OCI-LY3 (cell line): ENCODE data around the gene CHD8.

Source experiments
- EZH2phosphoT487 ChIP-seq: fragments of 200-600 bp; shearing (Covaris generic); IDR thresholded peaks from 2 replicates; pipeline ENCODE4 v1.6.1; 2018; ENCODE audit warnings: antibody characterized with exemption, mixed run types, low read depth
- TF ChIP-seq, protein P1 (sequence below): fragments of 200-600, 300-600 bp; sonication (generic); IDR thresholded peaks from 2 replicates; pipeline ENCODE4 v1.5.1; 2014; ENCODE audit warnings: antibody characterized with exemption, low read length, low read depth

DNA sequence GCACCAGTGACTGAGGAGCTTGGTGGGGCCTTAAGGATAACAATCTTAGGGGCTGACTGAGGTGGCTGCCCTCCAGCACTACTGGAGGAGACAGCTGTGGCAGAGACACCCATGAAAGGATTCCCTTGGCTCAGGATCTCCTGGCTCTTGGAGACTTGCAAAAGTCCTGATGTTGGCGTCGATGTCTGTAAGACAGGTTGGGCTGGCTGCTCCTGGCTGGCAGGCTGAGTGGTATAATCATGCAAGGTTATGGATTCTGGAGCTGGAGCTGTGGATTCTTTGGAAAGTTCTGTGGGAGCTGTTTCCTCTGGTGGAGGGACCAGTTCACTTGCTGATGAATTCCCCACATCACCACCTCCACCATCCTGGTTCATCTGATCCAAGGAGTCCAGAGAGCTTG, 24.8 kb downstream of the CHD8 start:
- TF ChIP-seq, protein P1, sequence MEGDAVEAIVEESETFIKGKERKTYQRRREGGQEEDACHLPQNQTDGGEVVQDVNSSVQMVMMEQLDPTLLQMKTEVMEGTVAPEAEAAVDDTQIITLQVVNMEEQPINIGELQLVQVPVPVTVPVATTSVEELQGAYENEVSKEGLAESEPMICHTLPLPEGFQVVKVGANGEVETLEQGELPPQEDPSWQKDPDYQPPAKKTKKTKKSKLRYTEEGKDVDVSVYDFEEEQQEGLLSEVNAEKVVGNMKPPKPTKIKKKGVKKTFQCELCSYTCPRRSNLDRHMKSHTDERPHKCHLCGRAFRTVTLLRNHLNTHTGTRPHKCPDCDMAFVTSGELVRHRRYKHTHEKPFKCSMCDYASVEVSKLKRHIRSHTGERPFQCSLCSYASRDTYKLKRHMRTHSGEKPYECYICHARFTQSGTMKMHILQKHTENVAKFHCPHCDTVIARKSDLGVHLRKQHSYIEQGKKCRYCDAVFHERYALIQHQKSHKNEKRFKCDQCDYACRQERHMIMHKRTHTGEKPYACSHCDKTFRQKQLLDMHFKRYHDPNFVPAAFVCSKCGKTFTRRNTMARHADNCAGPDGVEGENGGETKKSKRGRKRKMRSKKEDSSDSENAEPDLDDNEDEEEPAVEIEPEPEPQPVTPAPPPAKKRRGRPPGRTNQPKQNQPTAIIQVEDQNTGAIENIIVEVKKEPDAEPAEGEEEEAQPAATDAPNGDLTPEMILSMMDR: no peak
- TF ChIP-seq EZH2phosphoT487: no peak
